Measurements from ENCODE around the gene NOS3. TPM values are rescaled to one million over a fixed set of nuclear protein-coding genes. Genes with fewer than 3 reads are reported as not detected.

NOS3 gene
- total and polyA plus RNA-seq, 9 of the 15 experiments (the other 6 are each of a cell fraction or from before 2014, with no cell fraction given) = 1.1 to 121 (median 23.6) TPM

GRCh38 chr7:151003572-151003971 is 12.8 kb downstream of the NOS3 start (continued):
- TF ChIP-seq SMARCC2 (IDR thresholded peaks at IDR 0.05; ENCODE audit: low read depth) (no peak; the same call in 1 of the 2 replicates), HOXB6 (CRISPR knock-in tag; IDR thresholded peaks at IDR 0.05; ENCODE audit: borderline replicate concordance) (no peak), ZNF717 (CRISPR knock-in tag; IDR thresholded peaks at IDR 0.05) (no peak), ZNF589 (CRISPR knock-in tag; IDR thresholded peaks at IDR 0.05; ENCODE audit: low read depth) (no peak), ZNF778 (CRISPR knock-in tag; IDR thresholded peaks at IDR 0.05) (no peak), SAFB (IDR thresholded peaks at IDR 0.05; ENCODE audit: borderline replicate concordance, low read depth, low read length) (no peak), NCOA2 (IDR thresholded peaks at IDR 0.05; ENCODE audit: partially characterized antibody in 2 of 2) (no peak), ZNF436 (CRISPR knock-in tag; IDR thresholded peaks at IDR 0.05) (no peak), PBX2 (CRISPR knock-in tag; IDR thresholded peaks at IDR 0.05; ENCODE audit: low read depth) (no peak), PBX2 (tag; conservative IDR thresholded peaks at IDR 0.05; ENCODE audit: low read depth) (peak; percentile 62), TEAD1 (CRISPR knock-in tag; IDR thresholded peaks at IDR 0.05) (no peak), HMG20A (CRISPR knock-in tag; conservative IDR thresholded peaks at IDR 0.05) (no peak), NFRKB (IDR thresholded peaks at IDR 0.05; ENCODE audit: low read depth) (no peak), ZNF165 (CRISPR knock-in tag; IDR thresholded peaks at IDR 0.05; ENCODE audit: borderline replicate concordance) (no peak), SRSF9 (IDR thresholded peaks at IDR 0.05; ENCODE audit: borderline replicate concordance, low read depth, low read length) (no peak), BRCA1 (IDR thresholded peaks at IDR 0.05) (no peak), BRCA1 (CRISPR knock-in tag; IDR thresholded peaks at IDR 0.05) (no peak), ZNF395 (CRISPR knock-in tag; IDR thresholded peaks at IDR 0.05) (no peak), CREB5 (CRISPR knock-in tag; IDR thresholded peaks at IDR 0.05) (no peak), JUNB (CRISPR knock-in tag; conservative IDR thresholded peaks at IDR 0.05) (no peak)
- TF ChIP-seq, protein P1, sequence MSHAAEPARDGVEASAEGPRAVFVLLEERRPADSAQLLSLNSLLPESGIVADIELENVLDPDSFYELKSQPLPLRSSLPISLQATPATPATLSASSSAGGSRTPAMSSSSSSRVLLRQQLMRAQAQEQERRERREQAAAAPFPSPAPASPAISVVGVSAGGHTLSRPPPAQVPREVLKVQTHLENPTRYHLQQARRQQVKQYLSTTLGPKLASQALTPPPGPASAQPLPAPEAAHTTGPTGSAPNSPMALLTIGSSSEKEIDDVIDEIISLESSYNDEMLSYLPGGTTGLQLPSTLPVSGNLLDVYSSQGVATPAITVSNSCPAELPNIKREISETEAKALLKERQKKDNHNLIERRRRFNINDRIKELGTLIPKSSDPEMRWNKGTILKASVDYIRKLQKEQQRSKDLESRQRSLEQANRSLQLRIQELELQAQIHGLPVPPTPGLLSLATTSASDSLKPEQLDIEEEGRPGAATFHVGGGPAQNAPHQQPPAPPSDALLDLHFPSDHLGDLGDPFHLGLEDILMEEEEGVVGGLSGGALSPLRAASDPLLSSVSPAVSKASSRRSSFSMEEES (CRISPR knock-in tag; IDR thresholded peaks at IDR 0.05) = no peak

Data from K562 (cell line).